Keratinocyte (primary cell): Measurements from ENCODE around the gene TUT7. TPM values are rescaled to one million over a fixed set of nuclear protein-coding genes. Genes with fewer than 3 reads are reported as not detected.

Source experiments
- DNase-seq: peaks from one replicate; pipeline ENCODE4 v3.0.0-alpha.2; 2011; ENCODE audit warnings: low read depth, missing footprints, low spot score
- FAIRE-seq: peaks from 2 replicates; lab custom pipeline; 2011; peaks lifted over from hg19 to GRCh38; lab: Jason Lieb, UNC
- H2AFZ ChIP-seq: 2 replicates; pipeline ENCODE4 v1.6.0; 2012; ENCODE audit warnings: low read length, control low read depth, inconsistent platforms; ENCODE audit not compliant: control insufficient read depth
- H3K27ac ChIP-seq: 2 replicates; pipeline ENCODE4 v1.5.1; 2011; ENCODE audit warnings: low read length; ENCODE audit not compliant: control insufficient read depth, insufficient read depth
- H3K27me3 ChIP-seq: 3 replicates; pipeline ENCODE4 v1.6.0; 2011; ENCODE audit warnings: low read length; ENCODE audit not compliant: control insufficient read depth, insufficient read depth; ENCODE audit errors: extremely low read depth
- H3K36me3 ChIP-seq, 2 experiments: 2 replicates in 1 of 2; 3 replicates in 1 of 2; pipeline ENCODE4 v1.5.1; 2011; ENCODE audit warnings: low read length in 2 of 2, mild to moderate bottlenecking in 1 of 2; ENCODE audit not compliant: control insufficient read depth in 2 of 2, insufficient read depth in 2 of 2; ENCODE audit errors: extremely low read depth in 1 of 2
- H3K4me1 ChIP-seq: 3 replicates; pipeline ENCODE4 v1.5.1; 2011; ENCODE audit warnings: low read length; ENCODE audit not compliant: control insufficient read depth, insufficient read depth; ENCODE audit errors: extremely low read depth
- H3K4me2 ChIP-seq: 3 replicates; pipeline ENCODE4 v1.6.0; 2011; ENCODE audit warnings: low read depth, low read length; ENCODE audit not compliant: control insufficient read depth, insufficient read depth; ENCODE audit errors: extremely low read depth
- H3K4me3 ChIP-seq, 3 experiments: fragments of 200-600 bp in 1 of 3; sonication (generic) in 1 of 3; 2 replicates in 2 of 3; 3 replicates in 1 of 3; pipeline ENCODE4 v1.5.1; 2011 to 2016; ENCODE audit warnings: low read length in 3 of 3, mild to moderate bottlenecking in 3 of 3, control low read depth in 2 of 3, inconsistent platforms in 1 of 3, low read depth in 1 of 3, mixed read lengths in 1 of 3, mixed run types in 1 of 3, moderate library complexity in 1 of 3; ENCODE audit not compliant: control insufficient read depth in 2 of 3, insufficient read depth in 2 of 3; ENCODE audit errors: extremely low read depth in 1 of 3
- H3K79me2 ChIP-seq: 2 replicates; pipeline ENCODE4 v1.6.0; 2012; ENCODE audit warnings: low read length; ENCODE audit not compliant: control insufficient read depth, insufficient read depth
- H3K9ac ChIP-seq: 3 replicates; pipeline ENCODE4 v1.6.0; 2011; ENCODE audit warnings: low read length; ENCODE audit not compliant: control insufficient read depth, insufficient read depth; ENCODE audit errors: extremely low read depth
- H3K9me1 ChIP-seq: 3 replicates; pipeline ENCODE4 v1.6.0; 2011; ENCODE audit warnings: low read length; ENCODE audit not compliant: control insufficient read depth, insufficient read depth; ENCODE audit errors: extremely low read depth
- H3K9me3 ChIP-seq: 2 replicates; pipeline ENCODE4 v1.5.1; 2012; ENCODE audit warnings: low read depth, low read length; ENCODE audit not compliant: control insufficient read depth
- H4K20me1 ChIP-seq: 3 replicates; pipeline ENCODE4 v1.6.0; 2011; ENCODE audit warnings: low read length; ENCODE audit not compliant: control insufficient read depth, insufficient read depth; ENCODE audit errors: extremely low read depth
- EZH2 ChIP-seq: IDR thresholded peaks from one replicate; pipeline ENCODE4 v1.6.1; 2012; ENCODE audit warnings: inconsistent platforms, mild to moderate bottlenecking, low read length, moderate library complexity
- dilution Hi-C: fragments of 300-500 bp; cut with MboI; formaldehyde crosslinking; loops from one replicate; pipeline ENCODE4 v1.7.0; 2020; ENCODE audit warnings: low sequenced_read_pairs; ENCODE audit not compliant: extremely low pct_ligation_motif_present
- polyA plus RNA-seq, 5 experiments: library from polyadenylated mRNA; depleted of rRNA in 3 of 5; stranded (reverse) in 3 of 5; stranded (forward) in 1 of 5; unstranded in 1 of 5; fragments of >200 nt; gene quantifications; 1 replicate in 1 of 5; 2 replicates in 3 of 5; 3 replicates in 1 of 5; pipeline versions ENCODE4 v1.2.1 to v1.2.3, GENCODE V29; 2011 to 2012; ENCODE audit warnings: missing spikeins in 2 of 5, low read depth in 1 of 5, low replicate concordance in 1 of 5
- TF ChIP-seq, protein P1 (sequence below), 3 experiments: IDR thresholded peaks in 1 of 3; conservative IDR thresholded peaks in 1 of 3; optimal IDR thresholded peaks in 1 of 3; 2 replicates in 2 of 3; 3 replicates in 1 of 3; pipeline versions ENCODE3 to v1.5.1; 2011; ENCODE audit warnings: low read length in 3 of 3, mild to moderate bottlenecking in 3 of 3, moderate library complexity in 2 of 3, control low read depth in 1 of 3, inconsistent platforms in 1 of 3; ENCODE audit not compliant: insufficient read depth in 2 of 3; ENCODE audit errors: extremely low read depth in 1 of 3

Gene TUT7
- polyA plus RNA-seq, 1 donor (not counting 4 experiments of a cell fraction or from before 2014, with no cell fraction given), result 34.0 TPM

DNA sequence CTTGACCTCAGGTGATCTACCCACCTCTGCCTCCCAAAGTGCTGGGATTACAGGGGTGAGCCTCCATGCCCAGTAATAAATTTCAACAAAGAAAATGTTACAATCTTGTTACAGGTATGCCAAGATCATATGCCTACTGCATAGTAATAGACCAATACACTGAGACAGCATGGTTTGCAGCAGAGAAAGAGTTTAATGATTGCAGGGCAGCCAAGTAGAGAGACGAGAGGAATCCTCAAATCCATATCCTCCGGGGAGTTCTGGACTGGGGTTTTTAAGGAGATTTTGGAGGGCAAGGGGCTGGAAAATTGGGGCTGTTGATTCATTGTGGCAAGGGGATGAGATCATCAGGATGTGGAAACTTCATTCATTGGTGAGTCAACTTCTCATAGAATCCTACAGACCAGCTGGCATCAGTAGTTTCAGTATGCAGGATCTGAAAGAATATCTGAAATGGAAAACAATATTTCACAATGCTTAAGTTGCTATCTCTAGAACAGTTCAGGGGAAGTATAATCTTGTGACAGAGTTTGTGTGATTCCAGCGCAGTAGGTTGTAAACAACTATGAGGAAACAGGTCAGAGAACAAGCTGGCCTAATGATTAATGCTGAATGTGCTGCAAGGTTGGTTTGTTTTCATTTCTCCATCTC, 14.8 kb upstream of the TUT7 start:
- no peaks in the 10 kb centered on the region for H3K9me1 ChIP-seq
- H3K27ac ChIP-seq, result peak overlapping the region; percentile 56
- no peaks in the 10 kb centered on the region for H4K20me1 ChIP-seq
- H3K4me2 ChIP-seq, result no peak overlapping the region
- H3K79me2 ChIP-seq, result no peaks in the 10 kb centered on the region
- H3K36me3 ChIP-seq, result no peaks in the 10 kb centered on the region
- no peak overlapping the region for H3K4me3 ChIP-seq
- H3K4me1 ChIP-seq, result peaks cover 5% of the 10 kb centered on the region
- peak; percentile 55 for DNase-seq
- H2AFZ ChIP-seq, result no peak overlapping the region
- peaks cover 16% of the 10 kb centered on the region for H3K9me3 ChIP-seq
- no peak for TF ChIP-seq EZH2
- TF ChIP-seq, protein P1, sequence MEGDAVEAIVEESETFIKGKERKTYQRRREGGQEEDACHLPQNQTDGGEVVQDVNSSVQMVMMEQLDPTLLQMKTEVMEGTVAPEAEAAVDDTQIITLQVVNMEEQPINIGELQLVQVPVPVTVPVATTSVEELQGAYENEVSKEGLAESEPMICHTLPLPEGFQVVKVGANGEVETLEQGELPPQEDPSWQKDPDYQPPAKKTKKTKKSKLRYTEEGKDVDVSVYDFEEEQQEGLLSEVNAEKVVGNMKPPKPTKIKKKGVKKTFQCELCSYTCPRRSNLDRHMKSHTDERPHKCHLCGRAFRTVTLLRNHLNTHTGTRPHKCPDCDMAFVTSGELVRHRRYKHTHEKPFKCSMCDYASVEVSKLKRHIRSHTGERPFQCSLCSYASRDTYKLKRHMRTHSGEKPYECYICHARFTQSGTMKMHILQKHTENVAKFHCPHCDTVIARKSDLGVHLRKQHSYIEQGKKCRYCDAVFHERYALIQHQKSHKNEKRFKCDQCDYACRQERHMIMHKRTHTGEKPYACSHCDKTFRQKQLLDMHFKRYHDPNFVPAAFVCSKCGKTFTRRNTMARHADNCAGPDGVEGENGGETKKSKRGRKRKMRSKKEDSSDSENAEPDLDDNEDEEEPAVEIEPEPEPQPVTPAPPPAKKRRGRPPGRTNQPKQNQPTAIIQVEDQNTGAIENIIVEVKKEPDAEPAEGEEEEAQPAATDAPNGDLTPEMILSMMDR (optimal IDR thresholded peaks at IDR 0.05 in 1 of 3, IDR thresholded peaks at IDR 0.05 in 1 of 3, conservative IDR thresholded peaks at IDR 0.05 in 1 of 3; ENCODE audit: extremely low read depth in 1 of 3, insufficient read depth in 2 of 3, low read length in 3 of 3), result no peak
- no peaks in the 10 kb centered on the region for H3K27me3 ChIP-seq
- dilution Hi-C loops, result no loop called here
- H3K9ac ChIP-seq, result no peak overlapping the region
- peak; percentile 84 for FAIRE-seq

DNA sequence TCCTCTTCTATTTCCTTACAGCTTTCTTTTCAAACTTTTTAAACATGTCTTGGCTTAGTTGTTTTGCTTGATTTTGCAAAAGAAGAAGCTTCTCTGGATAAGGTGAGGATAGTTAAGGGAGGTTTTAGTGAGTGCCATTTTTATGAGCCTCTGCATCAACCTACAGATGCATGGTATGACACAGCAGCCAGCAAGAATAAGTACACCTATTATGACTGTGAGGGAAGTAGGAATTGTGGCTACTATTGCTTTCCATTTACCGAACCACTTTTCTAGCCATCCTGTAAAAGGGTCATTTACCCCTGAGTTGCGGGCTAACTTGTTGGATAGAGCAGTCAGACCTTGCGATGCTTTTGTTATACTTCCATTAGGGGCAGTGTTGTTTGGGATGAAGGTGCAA, 7.0 kb upstream of the TUT7 start:
- no peak overlapping the region for H3K4me3 ChIP-seq
- no peak overlapping the region for H3K9ac ChIP-seq
- no peak for TF ChIP-seq EZH2
- TF ChIP-seq, protein P1 (optimal IDR thresholded peaks at IDR 0.05 in 1 of 3, IDR thresholded peaks at IDR 0.05 in 1 of 3, conservative IDR thresholded peaks at IDR 0.05 in 1 of 3; ENCODE audit: extremely low read depth in 1 of 3, insufficient read depth in 2 of 3, low read length in 3 of 3), result no peak
- DNase-seq, result no peak
- FAIRE-seq, result no peak
- H3K4me1 ChIP-seq, result no peaks in the 10 kb centered on the region
- no peak overlapping the region for H2AFZ ChIP-seq
- no peak overlapping the region for H3K27ac ChIP-seq
- H3K79me2 ChIP-seq, result no peaks in the 10 kb centered on the region
- no peaks in the 10 kb centered on the region for H3K9me1 ChIP-seq
- H4K20me1 ChIP-seq, result no peaks in the 10 kb centered on the region
- no peaks in the 10 kb centered on the region for H3K36me3 ChIP-seq
- H3K9me3 ChIP-seq, result no peaks in the 10 kb centered on the region
- H3K27me3 ChIP-seq, result no peaks in the 10 kb centered on the region
- dilution Hi-C loops, result no loop called here
- no peak overlapping the region for H3K4me2 ChIP-seq
